ENCODE results near the gene TMEM234. TPM values are rescaled to one million over a fixed set of nuclear protein-coding genes. Genes with fewer than 3 reads are reported as not detected.
A peak's percentile ranks its signal among the peaks of the same experiment; 100 is the strongest.

TMEM234 gene
- total RNA-seq, 4 donors from 2014 or later, result 7.7 to 18.7 (median 12.6) TPM

- DNase-seq (ENCODE audit: low spot score in 2 of 2), result no peak
- Histone ChIP-seq H3K9me3 (no peaks in the 10 kb centered on the region), H3K36me3 (peaks cover 21% of the 10 kb centered on the region), H3K4me1 (peaks cover 61% of the 10 kb centered on the region), H3K4me3 (peak overlapping the region; percentile 77), H3K27ac (peak overlapping the region; percentile 91), H3K27me3 (no peaks in the 10 kb centered on the region)
- 62% methylated on average over 5 of the region's 5 CpGs for WGBS
- TF ChIP-seq, protein P1, sequence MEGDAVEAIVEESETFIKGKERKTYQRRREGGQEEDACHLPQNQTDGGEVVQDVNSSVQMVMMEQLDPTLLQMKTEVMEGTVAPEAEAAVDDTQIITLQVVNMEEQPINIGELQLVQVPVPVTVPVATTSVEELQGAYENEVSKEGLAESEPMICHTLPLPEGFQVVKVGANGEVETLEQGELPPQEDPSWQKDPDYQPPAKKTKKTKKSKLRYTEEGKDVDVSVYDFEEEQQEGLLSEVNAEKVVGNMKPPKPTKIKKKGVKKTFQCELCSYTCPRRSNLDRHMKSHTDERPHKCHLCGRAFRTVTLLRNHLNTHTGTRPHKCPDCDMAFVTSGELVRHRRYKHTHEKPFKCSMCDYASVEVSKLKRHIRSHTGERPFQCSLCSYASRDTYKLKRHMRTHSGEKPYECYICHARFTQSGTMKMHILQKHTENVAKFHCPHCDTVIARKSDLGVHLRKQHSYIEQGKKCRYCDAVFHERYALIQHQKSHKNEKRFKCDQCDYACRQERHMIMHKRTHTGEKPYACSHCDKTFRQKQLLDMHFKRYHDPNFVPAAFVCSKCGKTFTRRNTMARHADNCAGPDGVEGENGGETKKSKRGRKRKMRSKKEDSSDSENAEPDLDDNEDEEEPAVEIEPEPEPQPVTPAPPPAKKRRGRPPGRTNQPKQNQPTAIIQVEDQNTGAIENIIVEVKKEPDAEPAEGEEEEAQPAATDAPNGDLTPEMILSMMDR (IDR thresholded peaks at IDR 0.05), result no peak
- TF ChIP-seq POLR2A (IDR thresholded peaks at IDR 0.05) (no peak), POLR2AphosphoS5 (IDR thresholded peaks at IDR 0.05) (no peak)
Observed at GRCh38 chr1:32181563-32181962, 40.6 kb downstream of the TMEM234 start.

DNA sequence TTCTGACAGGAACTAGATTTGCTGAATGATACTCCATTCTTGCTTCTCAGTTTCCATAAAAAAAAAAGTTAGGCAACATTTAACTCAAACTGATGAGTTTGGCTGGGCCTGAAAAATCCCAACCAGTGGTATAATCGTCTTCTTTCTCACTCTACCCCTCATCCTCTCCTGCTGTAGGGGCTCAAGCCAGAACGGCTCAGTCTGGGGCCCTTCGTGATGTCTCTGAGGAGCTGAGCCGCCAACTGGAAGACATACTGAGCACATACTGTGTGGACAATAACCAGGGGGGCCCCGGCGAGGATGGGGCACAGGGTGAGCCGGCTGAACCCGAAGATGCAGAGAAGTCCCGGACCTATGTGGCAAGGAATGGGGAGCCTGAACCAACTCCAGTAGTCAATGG is 41.1 kb downstream of the TMEM234 start:
- Histone ChIP-seq H3K36me3 (peaks cover 16% of the 10 kb centered on the region), H3K27me3 (no peaks in the 10 kb centered on the region), H3K27ac (peak overlapping the region; percentile 91), H3K9me3 (no peaks in the 10 kb centered on the region), H3K4me3 (peak overlapping the region; percentile 77), H3K4me1 (peaks cover 61% of the 10 kb centered on the region)
- no peak for TF ChIP-seq POLR2AphosphoS5 (IDR thresholded peaks at IDR 0.05)
- TF ChIP-seq POLR2A (IDR thresholded peaks at IDR 0.05), result no peak
- TF ChIP-seq, protein P1 (IDR thresholded peaks at IDR 0.05), result no peak
- TF ChIP-seq EP300 (IDR thresholded peaks at IDR 0.05), result no peak
- 62% methylated on average over 9 of the region's 9 CpGs for WGBS
- no peak for DNase-seq (ENCODE audit: low spot score in 2 of 2)

DNA sequence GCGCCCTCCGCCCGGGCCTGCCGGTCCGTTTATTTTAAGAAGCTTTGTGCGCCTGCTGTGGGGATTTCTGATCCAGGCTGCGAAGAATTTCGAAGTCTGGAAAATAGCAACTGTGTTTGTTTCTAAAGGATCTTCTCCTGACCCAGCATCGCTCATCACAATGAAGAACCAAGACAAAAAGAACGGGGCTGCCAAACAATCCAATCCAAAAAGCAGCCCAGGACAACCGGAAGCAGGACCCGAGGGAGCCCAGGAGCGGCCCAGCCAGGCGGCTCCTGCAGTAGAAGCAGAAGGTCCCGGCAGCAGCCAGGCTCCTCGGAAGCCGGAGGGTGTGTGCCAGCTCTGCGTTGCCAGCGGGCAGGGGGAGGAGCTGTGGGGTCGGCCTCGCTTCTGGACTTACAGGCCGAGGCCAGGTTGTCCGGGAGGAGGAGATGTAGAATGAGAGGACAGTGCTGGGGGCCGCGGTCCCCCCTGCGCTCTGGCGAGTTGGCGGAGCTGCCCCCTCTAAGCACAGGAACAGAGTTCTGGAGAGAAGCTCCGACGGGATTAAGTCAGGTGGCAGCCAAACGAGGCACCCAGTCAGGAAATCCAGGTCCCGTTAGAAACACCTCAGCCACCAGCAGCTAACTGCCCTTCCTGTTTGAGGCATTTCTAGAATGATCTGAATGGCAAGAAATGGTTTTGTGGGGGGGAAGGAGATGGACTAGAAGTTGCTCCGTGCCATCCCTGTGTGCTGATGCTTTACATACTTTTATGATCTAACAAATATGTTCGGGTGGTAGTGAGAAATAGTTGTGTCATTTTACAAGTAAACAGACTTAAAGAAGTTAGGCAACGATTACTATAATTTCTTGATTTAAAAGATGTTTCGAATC is 41.7 kb downstream of the TMEM234 start:
- H3K27ac ChIP-seq, result peak overlapping the region; percentile 91
- 5% methylated on average over 36 of the region's 36 CpGs for WGBS
- peaks cover 15% of the 10 kb centered on the region for H3K36me3 ChIP-seq
- H3K9me3 ChIP-seq, result no peaks in the 10 kb centered on the region
- H3K4me1 ChIP-seq, result peaks cover 58% of the 10 kb centered on the region
- H3K27me3 ChIP-seq, result no peaks in the 10 kb centered on the region
- no peak for TF ChIP-seq POLR2A (IDR thresholded peaks at IDR 0.05)
- TF ChIP-seq POLR2AphosphoS5 (IDR thresholded peaks at IDR 0.05), result no peak
- TF ChIP-seq, protein P1 (IDR thresholded peaks at IDR 0.05), result no peak
- no peak for TF ChIP-seq EP300 (IDR thresholded peaks at IDR 0.05)
- H3K4me3 ChIP-seq, result peak overlapping the region; percentile 77
- DNase-seq (ENCODE audit: low spot score in 2 of 2), result peak; percentile 81 to 86

GRCh38 chr1:32179443-32180185 is 42.5 kb downstream of the TMEM234 start, which contains the start of gene TXLNA:
TXLNA (plus strand) TSS chr1:32179675; CDS start chr1:32180346, 671 bp downstream.
- Histone ChIP-seq H3K27ac (peak within 1 kb of the TSS; percentile 91), H3K4me1 (peaks cover 51% of the 10 kb centered on the region), H3K36me3 (peaks cover 11% of the 10 kb centered on the region), H3K9me3 (no peaks in the 10 kb centered on the region), H3K27me3 (no peaks in the 10 kb centered on the region), H3K4me3 (peak within 1 kb of the TSS; percentile 77)
- peak; percentile 96 to 97 for DNase-seq (ENCODE audit: low spot score in 2 of 2)
- TF ChIP-seq, protein P1 (IDR thresholded peaks at IDR 0.05), result peak in 1 of 2 donors; percentile 28
- TF ChIP-seq POLR2A (IDR thresholded peaks at IDR 0.05) (peak in 1 of 2 donors; percentile 56), EP300 (IDR thresholded peaks at IDR 0.05) (no peak), POLR2AphosphoS5 (IDR thresholded peaks at IDR 0.05) (peak in 2 of 3 donors; percentile 32 to 76)
- 1% methylated on average over 12 of the region's 79 CpGs for WGBS

GRCh38 chr1:32179193-32179442 is 43.0 kb downstream of the TMEM234 start:
- no peak for DNase-seq (ENCODE audit: low spot score in 2 of 2)
- Histone ChIP-seq H3K9me3 (no peaks in the 10 kb centered on the region), H3K4me1 (peaks cover 46% of the 10 kb centered on the region), H3K27ac (peak overlapping the region; percentile 91), H3K36me3 (peaks cover 7% of the 10 kb centered on the region), H3K4me3 (peak overlapping the region; percentile 77), H3K27me3 (no peaks in the 10 kb centered on the region)
- WGBS, result 6% methylated on average over 7 of the region's 7 CpGs
- TF ChIP-seq POLR2AphosphoS5 (IDR thresholded peaks at IDR 0.05) (no peak), EP300 (IDR thresholded peaks at IDR 0.05) (no peak), POLR2A (IDR thresholded peaks at IDR 0.05) (no peak)
- TF ChIP-seq, protein P1 (IDR thresholded peaks at IDR 0.05), result no peak

Data from suprapubic skin (tissue), 4 donors.